ENCODE data around the gene GNAQ.
"Not testable (repeated sequence)": the region's sequence is repeated elsewhere in the genome, so short reads cannot be mapped to it uniquely, and the experiment has no call there.

The GNAQ gene

DNA sequence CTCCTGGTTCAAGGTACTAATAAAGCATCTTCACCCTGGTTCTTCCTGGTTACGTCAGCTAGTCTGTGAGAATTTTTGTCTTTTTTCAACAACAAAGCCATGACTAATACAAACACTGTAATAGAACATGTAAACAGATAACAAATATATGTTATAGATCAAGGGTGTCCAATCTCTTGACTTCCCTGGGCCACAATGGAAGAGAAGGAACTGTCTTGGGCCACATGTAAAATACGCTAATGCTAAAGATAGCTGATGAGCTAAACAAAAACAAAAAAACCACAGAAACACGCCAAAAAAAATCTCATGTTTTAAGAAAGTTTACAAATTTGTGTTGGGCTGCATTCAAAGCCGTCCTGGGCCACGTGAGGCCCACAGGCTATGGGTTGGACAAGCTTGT, 259.0 kb downstream of the GNAQ start:
- no peak for DNase-seq (ENCODE audit: low read depth in 2 of 2)

DNA sequence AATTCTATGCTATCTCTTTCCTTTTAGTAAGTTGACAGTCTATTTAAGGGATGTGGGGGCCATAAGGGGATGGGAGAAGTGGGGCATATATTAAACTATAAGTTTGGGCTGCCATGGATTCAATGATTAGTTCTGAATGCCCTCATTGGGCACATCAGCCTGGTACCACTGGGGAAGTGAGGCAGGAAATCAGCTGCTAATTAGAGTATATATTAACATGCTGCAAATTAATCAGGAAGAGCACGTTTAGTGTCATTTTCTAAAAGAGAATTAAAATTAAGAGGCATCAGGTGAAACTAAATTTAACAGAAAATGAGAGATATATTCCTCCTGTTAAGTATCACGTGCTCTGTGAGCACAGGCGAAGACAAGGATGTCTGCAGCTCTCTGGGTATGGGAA, 260.4 kb downstream of the GNAQ start:
- DNase-seq (ENCODE audit: low read depth in 2 of 2), result no peak

DNA sequence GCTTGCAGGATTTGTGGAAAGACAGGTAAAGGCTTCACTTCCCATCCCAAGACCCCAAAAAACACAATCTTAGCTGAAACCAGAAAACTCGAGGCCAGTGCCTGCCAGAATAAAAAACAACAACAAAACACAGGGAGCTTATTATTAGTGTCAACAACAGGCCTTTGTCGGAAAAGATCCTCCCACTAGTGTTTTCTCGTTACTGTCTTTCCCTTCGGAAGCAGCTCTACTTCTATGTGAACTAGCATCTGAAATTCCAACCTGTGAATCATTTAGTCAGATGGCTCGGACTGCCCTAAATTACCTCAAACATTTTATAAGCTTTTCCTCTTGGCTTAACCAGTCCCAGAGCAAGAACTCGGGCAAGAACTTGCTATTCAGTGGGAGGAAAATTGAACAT, 261.3 kb downstream of the GNAQ start:
- DNase-seq (ENCODE audit: low read depth in 2 of 2), result no peak

DNA sequence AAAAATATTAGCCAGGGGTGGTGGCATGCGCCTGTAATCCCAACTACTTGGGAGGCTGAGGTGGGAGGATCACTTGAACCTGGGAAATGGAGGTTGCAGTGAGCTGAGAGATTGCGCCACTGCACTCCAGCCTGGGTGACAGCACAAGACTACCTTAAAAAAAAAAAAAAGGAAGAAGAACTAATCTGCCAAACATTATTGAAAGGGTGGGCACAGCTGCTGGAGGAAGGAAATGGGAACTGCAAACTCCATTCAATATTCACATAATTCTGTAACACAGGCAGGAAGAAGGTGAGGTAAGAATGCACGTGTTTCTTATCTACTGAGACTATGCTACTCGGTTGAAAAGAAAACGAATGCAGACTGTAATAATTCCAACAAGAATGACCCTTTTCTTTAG, 262.4 kb downstream of the GNAQ start:
- no peak for DNase-seq (ENCODE audit: low read depth in 2 of 2)

DNA sequence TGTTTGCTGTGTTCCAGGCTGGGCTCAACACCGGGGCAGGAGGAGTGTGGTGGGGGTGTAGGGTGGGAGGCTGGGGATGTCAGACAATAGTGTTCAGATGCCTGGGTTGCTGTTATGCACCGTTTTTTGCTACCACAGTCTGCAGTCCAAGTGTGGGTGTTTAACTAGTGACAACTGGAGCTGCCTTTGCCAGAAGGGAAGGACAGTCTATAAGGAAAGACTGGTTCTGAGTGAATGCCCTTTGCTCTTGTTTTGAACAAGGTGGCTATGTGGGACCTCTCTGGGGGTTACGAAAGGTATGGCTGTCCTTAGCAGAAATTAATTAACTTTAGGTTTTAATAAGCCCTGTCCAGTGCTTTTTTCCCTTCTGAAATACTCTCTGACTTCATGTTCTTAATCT, 265.0 kb downstream of the GNAQ start:
- no peak for DNase-seq (ENCODE audit: low read depth in 2 of 2)

DNA sequence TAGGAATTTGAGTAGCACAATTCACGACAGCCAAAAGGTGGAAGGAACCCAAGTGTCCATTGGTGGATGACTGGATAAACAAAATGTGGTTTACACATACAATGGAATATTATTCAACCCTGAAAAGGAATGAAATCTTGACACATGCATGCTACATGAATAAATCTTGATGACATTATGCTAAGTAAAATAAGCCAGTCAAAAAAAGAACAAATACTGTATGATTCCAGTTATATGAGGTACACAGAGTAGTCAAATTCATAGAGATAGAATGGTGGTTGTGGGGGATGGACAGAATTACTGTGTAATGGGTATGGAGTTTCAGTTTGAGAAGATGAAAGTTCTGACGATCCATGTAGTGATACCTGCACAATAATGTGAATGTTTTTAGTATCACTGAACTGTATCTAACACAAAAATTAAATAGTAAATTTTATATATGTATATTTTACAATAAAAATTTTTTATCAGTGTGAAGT, 265.8 kb downstream of the GNAQ start:
- no peak for DNase-seq (ENCODE audit: low read depth in 2 of 2)

DNA sequence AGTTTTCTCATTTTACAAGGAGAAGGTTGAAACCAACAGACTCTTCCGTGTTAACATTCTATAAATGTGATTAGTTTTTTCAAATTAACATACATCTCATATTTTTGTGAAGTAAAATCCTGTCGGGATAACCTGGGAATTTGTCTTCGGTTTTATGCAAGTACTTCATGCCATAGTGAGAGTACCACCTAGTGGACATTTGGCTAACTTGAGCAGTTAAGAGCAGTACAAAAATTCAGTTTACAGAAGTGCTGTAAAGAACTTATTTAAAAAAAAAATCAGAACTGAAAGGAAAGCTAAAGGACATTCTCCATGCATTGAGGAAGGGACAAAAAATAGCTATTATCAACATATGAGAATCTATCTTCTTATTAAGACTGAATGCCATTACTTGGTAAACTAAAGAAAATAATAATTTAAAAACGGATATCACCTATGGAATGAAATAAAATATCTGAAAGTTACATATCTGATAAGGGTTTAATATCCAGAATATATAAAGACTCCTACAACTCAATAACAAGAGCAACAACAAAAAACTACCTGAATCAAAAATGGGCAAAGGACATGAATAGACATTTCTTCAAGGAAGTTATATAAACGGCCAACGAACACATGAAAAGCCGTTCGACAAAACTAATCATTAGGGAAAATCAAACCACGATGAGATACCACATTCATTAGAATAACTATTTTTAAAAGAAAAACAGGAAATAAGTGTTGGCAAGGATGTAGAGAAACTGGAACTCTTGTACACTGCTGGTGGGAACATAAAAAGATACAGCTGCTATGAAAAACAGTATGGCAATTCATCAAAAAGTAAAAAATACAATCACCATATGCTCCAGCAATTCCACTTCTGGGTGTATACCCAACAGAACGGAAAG, 266.5 kb downstream of the GNAQ start:
- no peak for DNase-seq (ENCODE audit: low read depth in 2 of 2)

DNA sequence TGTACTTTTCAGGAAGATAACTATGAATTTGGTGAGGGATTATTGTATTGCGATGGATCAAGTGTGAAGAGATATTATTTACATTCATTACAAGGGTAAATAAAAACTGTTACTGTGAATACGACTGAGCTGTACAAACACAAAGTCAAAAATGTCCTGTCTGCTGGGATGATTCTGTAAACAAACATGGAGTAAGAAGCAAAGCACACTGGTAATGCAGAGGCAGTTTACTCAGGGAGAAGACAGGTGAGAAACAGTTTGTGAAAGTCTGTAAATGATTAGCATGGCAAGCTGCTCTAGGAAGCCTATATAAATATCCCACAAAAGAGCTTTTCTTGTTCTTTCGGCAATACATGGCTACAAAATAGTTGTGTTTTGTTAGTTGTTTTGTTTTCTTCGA, 268.0 kb downstream of the GNAQ start:
- DNase-seq (ENCODE audit: low read depth in 2 of 2), result no peak

DNA sequence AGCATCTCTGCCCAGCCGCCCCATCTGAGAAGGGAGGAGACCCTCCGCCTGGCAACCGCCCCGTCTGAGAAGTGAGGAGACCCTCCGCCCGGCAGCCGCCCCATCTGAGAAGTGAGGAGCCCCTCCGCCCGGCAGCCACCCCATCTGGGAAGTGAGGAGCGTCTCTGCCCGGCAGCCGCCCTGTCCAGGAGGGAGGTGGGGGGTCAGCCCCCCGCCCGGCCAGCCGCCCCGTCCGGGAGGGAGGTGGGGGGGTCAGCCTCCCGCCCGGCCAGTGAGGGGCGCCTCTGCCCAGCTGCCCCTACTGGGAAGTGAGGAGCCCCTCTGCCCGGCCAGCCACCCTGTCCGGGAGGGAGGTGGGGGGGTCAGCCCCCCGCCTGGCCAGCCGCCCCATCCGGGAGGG, 270.7 kb downstream of the GNAQ start:
- not testable (repeated sequence) for DNase-seq (ENCODE audit: low read depth in 2 of 2)

DNA sequence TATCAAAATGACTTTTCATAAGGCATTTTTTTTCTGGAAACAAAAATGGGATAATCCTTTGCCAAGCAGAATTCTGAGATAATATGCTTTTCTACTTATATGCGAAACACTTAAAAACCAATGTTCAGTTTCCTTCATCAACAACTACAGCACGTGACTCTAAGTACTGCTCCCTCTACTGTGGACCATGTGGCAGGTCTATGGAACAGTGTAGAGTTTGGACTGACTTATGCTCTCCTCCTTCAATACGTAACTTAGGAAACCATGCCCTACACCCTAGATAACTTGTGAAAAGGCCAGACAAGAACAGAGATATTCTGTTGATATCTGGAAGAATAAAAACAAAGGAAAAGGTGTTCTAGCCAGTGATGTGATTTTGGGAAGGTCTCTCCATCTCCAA, 272.2 kb downstream of the GNAQ start:
- DNase-seq (ENCODE audit: low read depth in 2 of 2), result no peak

DNA sequence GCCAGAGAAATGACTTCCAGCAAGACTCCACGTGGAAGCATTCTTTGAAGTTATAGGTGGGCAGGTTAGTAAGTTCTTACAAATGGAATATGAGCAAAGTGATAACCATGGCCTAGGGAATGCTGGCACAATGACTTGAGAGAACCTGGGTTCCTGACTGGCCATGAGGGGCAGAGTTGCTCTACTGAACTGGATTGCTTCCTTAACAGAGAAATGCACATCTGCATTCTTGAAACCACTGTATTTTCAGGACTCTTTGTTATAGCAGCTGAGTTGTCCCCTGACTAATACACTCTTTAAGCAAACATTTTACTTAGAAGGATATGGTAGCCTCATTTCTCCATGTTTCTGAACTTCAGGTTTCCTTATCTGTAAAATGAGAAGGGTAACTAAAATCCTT, 275.2 kb downstream of the GNAQ start:
- no peak for DNase-seq (ENCODE audit: low read depth in 2 of 2)

DNA sequence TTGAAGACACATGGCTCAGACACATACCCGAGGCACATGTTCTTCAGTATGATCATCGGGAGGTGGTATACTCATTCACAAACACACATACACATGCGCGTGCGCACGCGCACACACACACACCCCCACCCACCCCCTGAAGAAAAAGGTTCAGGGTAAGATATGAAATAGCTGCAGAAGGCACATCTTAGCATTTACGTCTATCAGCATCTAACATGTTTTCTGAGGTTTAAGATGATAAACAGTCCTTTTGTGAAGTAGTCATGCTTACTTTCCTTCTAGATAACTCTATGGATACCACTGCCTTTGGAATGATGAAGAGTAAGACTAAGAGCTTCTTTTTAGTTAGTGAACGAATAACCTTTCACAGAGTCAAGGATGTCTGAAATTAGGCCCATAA, 278.4 kb downstream of the GNAQ start:
- DNase-seq (ENCODE audit: low read depth in 2 of 2), result no peak

DNA sequence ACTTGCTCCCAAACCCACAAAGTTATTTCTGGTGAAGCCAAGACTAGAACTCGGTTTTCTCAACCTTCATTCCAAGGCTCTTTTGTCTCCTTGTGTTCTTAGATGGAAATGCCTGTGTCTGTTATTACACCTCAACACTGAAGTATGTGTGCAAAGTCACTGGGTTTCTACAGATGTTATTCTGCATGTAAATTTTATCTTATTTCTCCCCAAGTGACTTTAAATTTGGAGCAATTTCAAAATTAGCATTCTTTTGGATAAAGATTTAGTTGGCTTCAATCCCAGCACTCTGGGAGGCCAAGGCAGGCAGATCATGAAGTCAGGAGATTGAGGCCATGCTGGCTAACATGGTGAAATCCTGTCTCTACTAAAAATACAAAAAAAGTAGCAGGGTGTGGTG, 279.1 kb downstream of the GNAQ start:
- no peak for DNase-seq (ENCODE audit: low read depth in 2 of 2)

DNA sequence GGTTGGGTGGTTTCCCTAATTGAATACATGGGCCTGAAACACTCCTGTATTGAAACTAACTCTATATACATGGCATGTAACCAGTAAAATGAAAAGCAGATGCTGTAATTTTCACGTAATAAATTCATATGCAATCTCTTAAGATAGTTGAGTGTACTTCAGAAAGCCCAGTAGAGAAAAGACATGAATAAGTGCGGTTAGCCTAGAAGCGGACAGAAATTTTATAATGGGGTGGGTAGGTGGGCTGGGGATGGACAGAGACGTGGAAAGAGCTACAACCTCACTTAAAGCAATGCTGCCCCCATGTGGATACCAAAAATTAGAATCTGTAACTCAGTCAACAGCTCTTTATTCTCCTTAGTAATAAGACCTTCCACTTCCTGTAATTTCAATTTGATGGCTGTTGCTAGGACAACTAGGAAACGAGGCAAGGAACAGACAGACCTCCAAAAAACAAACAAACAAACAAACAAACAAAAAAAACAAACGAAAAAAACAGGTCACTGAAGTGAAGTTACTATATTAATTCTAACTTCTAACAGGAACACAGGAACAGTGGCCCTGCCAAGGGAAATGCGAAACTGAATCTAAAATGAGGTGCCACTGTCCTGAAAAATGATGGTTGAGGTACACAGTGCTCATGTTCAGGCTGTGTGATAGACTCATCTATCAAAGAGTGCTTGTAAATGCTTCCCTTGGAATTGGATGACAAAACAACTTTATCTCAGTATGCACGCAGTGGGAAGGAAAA, 280.1 kb downstream of the GNAQ start:
- DNase-seq (ENCODE audit: low read depth in 2 of 2), result no peak

DNA sequence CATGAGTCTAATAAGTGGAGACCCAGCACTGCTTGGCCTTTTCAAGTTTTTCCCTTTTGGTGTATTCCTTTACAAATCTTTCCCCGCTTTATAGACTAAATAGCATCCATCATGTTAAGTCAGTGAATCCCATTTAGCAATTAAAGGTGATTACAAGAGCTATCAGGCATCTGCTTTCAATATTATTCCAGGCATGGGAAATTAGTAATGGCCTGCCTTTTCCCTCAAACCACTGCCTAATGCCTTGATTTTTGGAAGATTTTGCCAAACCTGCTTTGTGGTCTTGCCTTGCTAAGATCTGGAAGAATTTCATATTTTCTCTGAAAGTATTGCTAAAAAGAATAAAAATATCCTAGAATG, 280.6 kb downstream of the GNAQ start:
- no peak for DNase-seq (ENCODE audit: low read depth in 2 of 2)

DNA sequence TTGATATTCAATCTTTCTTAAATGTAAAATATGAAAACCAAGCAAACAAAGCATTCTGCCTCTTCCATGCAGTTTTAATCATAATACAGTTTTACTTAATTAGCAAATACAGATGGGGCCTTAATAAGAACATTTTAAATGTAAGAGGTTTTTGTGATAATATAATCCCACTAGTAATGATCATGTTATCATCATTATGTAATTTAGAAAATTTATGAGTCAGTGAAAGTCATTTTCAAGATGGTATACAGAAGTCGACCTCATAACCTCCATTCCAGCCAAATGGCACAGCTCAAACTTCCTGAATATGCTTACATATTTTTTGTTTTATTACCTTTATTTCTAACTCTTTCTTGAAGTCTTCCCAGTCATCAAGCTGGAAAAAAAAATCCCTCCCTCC, 281.3 kb downstream of the GNAQ start:
- DNase-seq (ENCODE audit: low read depth in 2 of 2), result no peak

DNA sequence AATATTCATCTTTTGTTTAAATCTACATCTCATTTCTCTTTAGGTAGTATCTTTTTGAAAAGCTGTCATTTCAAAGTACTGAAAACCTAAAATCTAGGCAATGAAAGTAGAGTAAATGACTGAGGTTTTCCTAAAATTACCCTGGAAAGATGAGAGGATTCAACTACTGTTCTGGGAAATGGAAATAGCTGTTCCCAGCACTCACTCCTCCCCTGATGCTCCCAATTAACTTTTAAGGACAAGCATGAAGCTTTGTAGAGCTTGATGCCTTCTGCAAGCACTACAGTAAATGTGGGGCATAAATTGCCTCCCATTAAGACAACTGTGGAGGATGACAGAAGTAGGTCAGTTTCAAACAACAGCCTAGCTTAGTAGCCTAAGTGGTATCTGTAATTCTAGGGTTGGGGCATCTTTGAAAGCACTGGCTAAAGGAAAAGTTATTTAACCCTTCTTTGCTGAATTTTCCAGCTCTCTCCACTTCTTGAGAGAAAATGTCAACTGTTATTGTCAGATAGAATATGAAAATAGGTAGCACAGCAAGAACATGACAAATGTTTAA, 283.3 kb downstream of the GNAQ start:
- no peak for DNase-seq (ENCODE audit: low read depth in 2 of 2)

DNA sequence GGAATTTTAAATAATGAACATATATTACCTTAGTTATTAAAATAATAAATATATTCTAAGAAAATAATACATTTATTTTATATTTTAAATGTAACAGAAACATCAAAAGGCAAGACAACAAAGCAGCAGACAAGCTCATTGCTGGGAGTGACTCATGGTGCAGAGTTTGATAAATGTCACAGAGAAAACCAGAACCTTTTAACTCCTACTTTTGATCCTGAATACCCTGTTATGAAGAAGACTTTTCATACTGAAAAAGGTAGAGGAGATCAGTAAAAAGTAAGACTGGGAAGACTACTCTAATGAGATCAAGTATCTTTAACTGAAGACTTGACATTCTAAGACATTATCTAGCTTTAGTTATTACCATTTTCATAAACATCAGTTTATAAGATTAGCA, 284.4 kb downstream of the GNAQ start:
- DNase-seq (ENCODE audit: low read depth in 2 of 2), result no peak

DNA sequence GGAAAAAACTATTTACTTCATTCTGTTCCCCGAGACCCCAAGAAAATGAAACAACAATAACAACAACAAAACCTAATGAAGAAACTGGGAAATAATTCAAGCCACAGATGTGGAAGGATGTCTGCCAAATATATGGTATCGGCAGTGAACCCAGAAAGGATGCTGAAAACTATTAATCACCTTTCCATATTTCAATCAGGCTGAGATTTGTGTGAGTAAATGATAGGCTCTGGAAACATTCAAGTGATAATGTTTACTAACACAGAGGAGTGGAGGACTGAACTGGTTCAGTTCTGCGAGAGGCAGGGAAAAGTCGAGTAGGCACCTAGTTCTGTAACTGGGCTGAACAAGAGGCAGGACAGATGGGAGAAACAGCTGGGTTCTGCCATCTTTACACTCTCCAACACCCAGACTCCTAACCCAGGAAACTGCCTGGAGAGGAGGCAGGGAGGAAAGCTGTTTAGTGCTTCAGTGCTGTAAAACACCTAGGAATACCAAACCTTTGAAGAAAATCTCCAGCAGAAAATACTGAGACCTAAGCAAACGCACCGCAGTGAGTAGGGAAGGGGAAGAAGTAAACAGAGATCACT, 286.7 kb downstream of the GNAQ start:
- DNase-seq (ENCODE audit: low read depth in 2 of 2), result no peak

DNA sequence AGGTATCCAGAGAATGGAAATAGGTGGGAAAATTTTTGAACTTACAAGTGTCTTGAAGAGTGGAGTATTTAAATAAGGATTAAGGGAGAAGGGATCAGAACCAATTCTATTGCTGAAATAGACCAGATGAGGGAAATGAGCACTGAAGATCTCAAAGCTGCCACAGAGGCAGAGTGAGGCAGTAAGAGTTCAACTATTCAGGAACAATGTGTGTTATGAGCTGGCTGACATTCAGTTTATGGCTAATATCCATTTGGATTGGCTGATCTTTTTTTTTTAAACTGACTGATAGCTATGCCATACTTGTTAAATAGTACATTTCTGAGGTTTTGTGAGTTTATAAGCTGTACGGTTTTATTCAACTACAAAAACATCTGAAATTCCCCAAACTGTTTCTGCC, 288.2 kb downstream of the GNAQ start:
- DNase-seq (ENCODE audit: low read depth in 2 of 2), result no peak

DNA sequence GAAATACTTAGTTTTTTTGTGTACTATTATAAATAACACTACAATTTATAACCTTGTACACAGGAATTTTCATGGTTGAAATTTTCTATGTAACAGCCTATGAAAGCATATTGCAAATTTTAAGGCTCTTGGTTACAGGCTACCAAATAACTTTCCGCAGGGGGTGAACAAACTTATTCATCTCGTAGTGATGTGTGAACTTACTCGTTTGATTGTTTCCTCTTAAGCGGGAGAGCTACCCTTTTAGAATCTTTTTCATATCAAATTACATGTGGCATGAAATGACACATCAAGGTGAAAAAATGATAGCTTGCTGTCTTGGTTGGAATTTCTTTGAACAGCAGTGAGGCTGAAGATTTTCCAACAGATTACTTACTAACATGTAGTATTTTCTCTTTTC, 292.7 kb downstream of the GNAQ start:
- DNase-seq (ENCODE audit: low read depth in 2 of 2), result no peak

DNA sequence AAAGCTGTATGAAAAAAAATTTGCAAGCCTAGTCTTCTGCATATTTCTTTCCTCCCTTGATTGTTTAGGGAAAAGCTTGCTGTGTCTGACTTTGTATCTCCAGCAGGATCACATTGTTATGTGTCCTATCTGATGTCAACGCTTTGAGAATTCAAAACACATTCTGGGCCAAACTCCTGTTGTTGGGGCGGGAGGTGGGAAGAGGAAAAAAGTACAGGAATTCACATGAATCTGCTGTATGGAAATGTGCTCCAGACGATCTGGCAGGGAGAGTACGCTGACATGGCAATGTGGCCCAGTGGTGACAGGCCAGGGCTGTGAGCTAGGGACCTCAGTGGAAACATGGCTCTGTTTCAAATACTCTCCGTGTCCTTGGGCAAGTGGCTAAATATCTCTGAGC, 296.1 kb downstream of the GNAQ start:
- DNase-seq (ENCODE audit: low read depth in 2 of 2), result no peak

DNA sequence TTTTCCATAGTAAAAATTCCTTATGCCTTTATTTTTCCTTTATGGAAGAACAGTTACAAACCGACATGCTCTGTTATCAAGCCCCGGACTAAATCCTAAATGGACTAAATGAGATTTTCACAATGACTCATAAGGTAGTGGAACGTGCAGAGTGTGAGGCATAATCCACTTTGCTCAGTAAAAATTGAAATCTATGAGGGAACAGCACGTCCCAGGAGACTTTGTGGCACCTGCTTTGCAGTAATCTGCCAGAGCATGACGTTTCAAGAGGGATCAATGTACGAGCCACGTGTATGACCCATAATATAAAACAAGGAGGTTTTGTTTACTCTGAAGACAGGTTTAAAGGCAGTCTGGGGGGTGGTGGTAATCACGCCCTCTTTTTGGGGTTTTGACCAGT, 299.7 kb downstream of the GNAQ start:
- DNase-seq (ENCODE audit: low read depth in 2 of 2), result no peak
